Right cardiac atrium (tissue), 5 donors: ENCODE results near the gene ZNF747. TPM values are rescaled to one million over a fixed set of nuclear protein-coding genes. Genes with fewer than 3 reads are reported as not detected.
A peak's percentile ranks its signal among the peaks of the same experiment; 100 is the strongest.

Source experiments
- ATAC-seq, 2 donors: fragments of 200-7000 bp; cut with Tn5 transposase; one replicate each; pipeline versions ENCODE4 v1.8.0 to v1.9.1; 2020; ENCODE audit warnings: moderate library complexity in 2 of 2, mild to moderate bottlenecking in 1 of 2
- DNase-seq, 3 donors: peaks; one replicate each; pipeline ENCODE4 v3.0.0-alpha.2; 2020
- H3K27ac ChIP-seq: one replicate; pipeline ENCODE4 v1.5.1; 2013; ENCODE audit warnings: mild to moderate bottlenecking, low read length, control low read depth, moderate library complexity
- H3K27me3 ChIP-seq: one replicate; pipeline ENCODE4 v1.6.1; 2013; ENCODE audit not compliant: control insufficient read depth, insufficient read depth
- H3K4me1 ChIP-seq: one replicate; pipeline ENCODE4 v1.6.1; 2013; ENCODE audit warnings: low read length; ENCODE audit not compliant: control insufficient read depth, insufficient read depth
- H3K4me3 ChIP-seq: one replicate; pipeline ENCODE4 v1.5.1; 2013; ENCODE audit warnings: low read length, control low read depth
- H3K9me3 ChIP-seq: one replicate; pipeline ENCODE4 v1.6.1; 2013; ENCODE audit warnings: low read length; ENCODE audit not compliant: control insufficient read depth
- WGBS: extraction: QIAGEN DNeasy Blood & Tissue Kit; methylation state at CpG from one replicate; pipeline ENCODE4 v1.1.7; 2013; 5-methylcytosine and 5-hydroxymethylcytosine counted together
- intact Hi-C, 4 donors: fragments of 100-400 bp; cut with DNase I; formaldehyde crosslinking; loops; one replicate each; pipeline versions ENCODE4 v1.11.0 to v1.14.0; 2022 to 2023
- polyA plus RNA-seq: library from polyadenylated mRNA; stranded (reverse); fragments of 200-250 nt; gene quantifications from one replicate; pipeline ENCODE4 v1.2.3, GENCODE V29; 2013
- total RNA-seq, 4 donors: library from RNA; stranded (reverse); fragmentation: NEBNext Ultra II Directional; extraction: Animal tissue kit (Norgen Biotek cat#: 25700); gene quantifications; one replicate each; pipeline ENCODE4 v1.2.1, GENCODE V29; 2021
- donor health status: healthy with polysubstance abuse.
- donor health status: DM: no; HTN: yes; CAD: no.
- donor health status: DM: no; HTN: no; CAD: no.
- donor health status: DM: no; HTN: yes; CAD: no; lungs with severe emphysema.
- donor health status: DM: yes; HTN: yes; CAD: no.

Gene ZNF747
- total and polyA plus RNA-seq, 5 donors, result 9.1 to 14.6 (median 11.5) TPM

DNA sequence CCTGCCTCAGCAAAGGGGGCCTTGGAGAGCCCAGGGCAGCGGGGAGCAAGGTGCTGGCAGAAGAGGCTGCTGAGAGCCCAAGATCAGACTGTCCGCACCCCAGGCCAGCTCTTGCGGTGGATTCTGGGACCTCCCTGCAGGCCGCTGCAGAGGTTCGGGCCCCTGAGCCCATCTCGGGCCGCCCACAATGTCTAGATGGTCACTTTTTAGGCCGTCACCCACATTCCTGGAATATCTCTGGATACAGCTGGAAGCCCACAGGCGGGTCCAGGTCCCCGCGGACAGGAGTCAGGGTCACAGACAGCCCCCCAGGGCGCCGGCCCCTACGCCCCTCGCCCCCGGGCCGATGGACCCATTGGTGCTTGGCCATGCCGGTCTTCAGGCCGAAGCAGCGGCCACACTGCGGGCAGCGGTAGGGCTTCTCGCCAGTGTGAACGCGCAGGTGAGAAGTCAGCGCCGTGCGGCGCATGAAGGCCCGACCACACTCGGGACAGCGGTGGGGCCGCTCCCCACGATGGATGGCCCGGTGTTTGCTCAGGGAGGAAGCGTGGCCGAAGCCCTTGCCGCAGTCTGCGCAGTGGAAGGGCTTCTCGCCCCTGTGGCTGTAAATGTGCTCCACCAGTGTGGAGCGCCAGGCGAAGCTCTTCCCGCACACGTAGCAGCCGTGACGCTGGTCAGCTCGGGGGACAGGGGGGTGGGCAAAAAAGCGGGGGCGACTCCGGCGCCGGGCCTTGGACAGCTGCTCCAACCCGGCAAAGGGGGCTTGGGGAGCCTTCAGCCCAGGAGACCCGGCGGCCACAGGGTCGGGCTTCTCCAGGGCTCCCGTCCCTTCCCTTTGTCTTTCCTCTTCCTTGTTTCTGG lies 2.1 kb downstream of the ZNF747 start:
- no peaks in the 10 kb centered on the region for H3K27me3 ChIP-seq
- 92% methylated on average over 57 of the region's 57 CpGs for WGBS
- H3K9me3 ChIP-seq, result no peaks in the 10 kb centered on the region
- H3K4me3 ChIP-seq, result no peak overlapping the region
- H3K4me1 ChIP-seq, result peaks cover 4% of the 10 kb centered on the region
- intact Hi-C loops, result loop anchor here in 2 of 4 donors (10.0 kb wide), 2 partner anchors 52 to 88 kb away; partner anchors contain the start of genes SEPHS2 (in 1 of the 2) and ZNF785 (in 1 of the 2)
- no peak for DNase-seq
- no peak overlapping the region for H3K27ac ChIP-seq
- ATAC-seq, result no peak

DNA sequence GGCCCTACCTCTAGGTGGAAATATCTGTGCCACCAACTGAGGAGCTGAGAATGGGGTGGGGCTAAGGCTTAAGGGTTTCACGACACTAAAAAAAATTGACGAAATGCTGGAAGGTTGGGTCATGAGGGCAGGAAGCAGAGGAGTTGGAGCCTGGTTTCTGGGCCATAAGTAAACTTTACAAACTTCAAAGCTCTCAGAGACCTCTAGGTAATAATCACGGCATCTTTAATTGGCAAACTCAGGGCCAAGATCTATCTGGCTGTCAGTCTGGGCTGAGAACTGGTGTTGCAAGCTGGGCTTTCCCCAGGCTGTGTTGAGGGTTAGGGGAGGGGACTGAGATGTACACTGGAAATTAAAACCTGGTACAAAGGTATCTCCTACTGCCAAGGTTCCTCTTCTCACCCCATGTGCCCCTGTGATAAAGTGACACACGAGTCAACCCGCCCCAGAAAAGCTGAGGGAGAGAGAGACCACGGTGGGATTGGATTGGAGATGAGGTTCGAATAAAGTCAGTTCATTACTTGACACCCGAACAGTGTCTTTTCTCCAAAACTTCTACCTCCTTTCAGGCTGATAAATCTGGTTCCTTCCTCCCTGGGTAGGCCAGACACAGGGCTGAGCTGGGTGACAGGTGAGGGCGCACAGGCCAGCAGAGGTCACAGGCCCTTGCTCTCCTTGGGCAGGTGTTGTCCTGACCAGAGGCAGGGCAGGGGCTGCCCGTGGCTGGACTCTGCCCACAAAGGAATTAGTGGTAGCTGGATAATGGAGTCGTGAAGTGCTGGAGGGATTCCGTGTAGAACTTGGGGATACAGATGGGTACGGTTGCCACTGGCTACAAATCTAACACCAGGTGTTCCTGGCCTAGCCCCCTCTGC lies 4.3 kb downstream of the ZNF747 start:
- Histone ChIP-seq H3K4me1 (peaks cover 4% of the 10 kb centered on the region), H3K9me3 (no peaks in the 10 kb centered on the region), H3K27ac (no peak overlapping the region), H3K27me3 (no peaks in the 10 kb centered on the region), H3K4me3 (no peak overlapping the region)
- intact Hi-C loops, result loop anchor here in 2 of 4 donors (10.0 kb wide), 2 partner anchors 54 to 86 kb away; partner anchors contain the start of genes SEPHS2 (in 1 of the 2) and ZNF785 (in 1 of the 2)
- DNase-seq (no peak), ATAC-seq (no peak)
- WGBS, result 85% methylated on average over 13 of the region's 13 CpGs

- Histone ChIP-seq H3K27ac (no peak overlapping the region), H3K27me3 (no peaks in the 10 kb centered on the region), H3K4me3 (no peak overlapping the region), H3K9me3 (no peaks in the 10 kb centered on the region), H3K4me1 (peaks cover 2% of the 10 kb centered on the region)
- DNase-seq (no peak), ATAC-seq (no peak)
- WGBS, result 72% methylated on average over 4 of the region's 4 CpGs
- intact Hi-C loops, result loop anchor here in 1 of 4 donors (10.0 kb wide), 1 partner anchor 84 kb away; the partner anchor contains the start of gene SEPHS2
These were observed 5.7 kb downstream of the ZNF747 start for GRCh38 chr16:30528799-30529457.

DNA sequence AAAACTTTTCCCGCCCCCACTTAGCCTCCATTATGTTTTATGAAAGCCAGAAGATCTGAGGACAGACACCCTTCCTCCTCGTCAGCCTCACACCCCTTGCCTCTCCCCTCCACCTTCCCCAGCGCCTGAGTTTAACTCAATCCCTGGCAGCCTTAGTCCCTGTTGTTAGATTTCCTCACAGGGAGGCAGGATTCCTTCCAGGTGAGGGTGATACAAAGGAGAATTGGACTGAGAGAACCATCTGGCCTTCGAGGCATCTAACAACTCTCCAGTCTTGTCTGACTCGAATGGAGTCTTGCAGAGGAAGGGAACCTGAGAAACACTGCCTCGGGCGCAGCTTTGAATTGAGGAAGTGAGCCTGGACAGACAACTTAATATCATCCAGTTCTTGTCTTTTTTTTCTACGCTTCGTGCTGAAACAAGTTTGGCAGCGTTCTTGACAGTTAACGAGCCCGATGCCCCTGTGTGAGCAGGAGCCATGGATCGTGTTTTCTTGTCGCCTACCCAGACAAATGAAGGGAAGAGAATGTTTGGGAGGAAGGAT lies 7.0 kb downstream of the ZNF747 start:
- intact Hi-C loops, result loop anchor here in 1 of 4 donors (10.0 kb wide), 1 partner anchor 83 kb away; the partner anchor contains the start of gene SEPHS2
- Histone ChIP-seq H3K4me1 (no peaks in the 10 kb centered on the region), H3K27me3 (no peaks in the 10 kb centered on the region), H3K9me3 (no peaks in the 10 kb centered on the region), H3K27ac (peak overlapping the region; percentile 75), H3K4me3 (no peak overlapping the region)
- DNase-seq (no peak), ATAC-seq (no peak)
- WGBS, result 14% methylated on average over 14 of the region's 14 CpGs

GRCh38 chr16:30526823-30527634 lies 7.6 kb downstream of the ZNF747 start:
- under 1% methylated on average over 78 of the region's 79 CpGs for WGBS
- intact Hi-C loops, result loop anchor here in 1 of 4 donors (10.0 kb wide), 1 partner anchor 82 kb away; the partner anchor contains the start of gene SEPHS2
- H3K4me3 ChIP-seq, result peak overlapping the region; percentile 87
- peaks cover 2% of the 10 kb centered on the region for H3K4me1 ChIP-seq
- ATAC-seq (peak; percentile 95 to 96), DNase-seq (peak; percentile 99 to 100 (median 100))
- H3K27me3 ChIP-seq, result no peaks in the 10 kb centered on the region
- no peaks in the 10 kb centered on the region for H3K9me3 ChIP-seq
- H3K27ac ChIP-seq, result peak overlapping the region; percentile 99

DNA sequence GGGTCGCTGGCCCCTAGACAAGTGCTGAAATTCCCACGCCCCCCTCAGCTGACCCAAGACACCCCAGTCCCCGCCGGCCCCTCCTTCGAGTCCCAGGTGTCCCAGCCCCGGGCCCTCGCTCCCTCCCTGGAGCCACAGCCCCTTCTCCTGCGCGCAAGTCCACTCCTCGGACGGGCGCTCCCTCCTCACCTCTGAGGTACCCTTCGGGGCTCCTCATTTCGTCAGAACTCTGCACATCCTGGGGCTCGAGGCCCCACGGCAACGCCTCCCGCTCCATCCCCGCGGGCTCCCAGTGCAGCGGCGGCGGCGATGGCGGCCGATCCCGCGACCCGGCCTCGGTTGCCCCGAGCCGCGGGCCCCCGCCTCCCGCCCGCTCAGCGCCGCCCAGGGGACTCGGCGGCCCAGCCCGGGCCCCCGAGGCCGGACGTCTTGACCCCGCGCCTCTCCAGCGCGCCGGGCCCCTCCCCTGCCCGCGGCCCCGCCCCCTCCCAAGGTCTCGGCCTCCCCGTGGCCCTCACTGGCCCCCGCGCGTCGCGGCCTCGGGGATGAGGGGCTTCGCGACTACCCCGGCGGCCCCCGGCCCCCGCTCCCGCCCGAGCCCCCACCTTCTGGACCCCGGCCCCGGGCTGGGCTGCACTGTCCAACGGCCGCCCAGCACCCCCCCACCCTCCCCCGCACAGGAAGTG lies 8.4 kb downstream of the ZNF747 start, which contains the start of gene ZNF768:
TSS of gene ZNF768 (minus strand) at position 430 of the 686 bp plus-strand sequence. CDS start at position 277, 153 bp downstream.
- intact Hi-C loops, result loop anchor here in 1 of 4 donors (10.0 kb wide), 1 partner anchor 81 kb away; the partner anchor contains the start of gene SEPHS2
- peak; percentile 52 to 60 for ATAC-seq
- WGBS, result under 1% methylated on average over 73 of the region's 73 CpGs
- Histone ChIP-seq H3K9me3 (no peaks in the 10 kb centered on the region), H3K4me1 (peaks cover 2% of the 10 kb centered on the region), H3K27ac (peak within 1 kb of the TSS; percentile 99), H3K27me3 (no peaks in the 10 kb centered on the region), H3K4me3 (peak within 1 kb of the TSS; percentile 87)
- peak in 2 of 3 donors; percentile 50 to 85 for DNase-seq

GRCh38 chr16:30525844-30526136 lies 8.9 kb downstream of the ZNF747 start:
- DNase-seq, result no peak
- 58% methylated on average over 4 of the region's 4 CpGs for WGBS
- H3K4me1 ChIP-seq, result peaks cover 2% of the 10 kb centered on the region
- peak overlapping the region; percentile 87 for H3K4me3 ChIP-seq
- no peak for ATAC-seq
- intact Hi-C loops, result loop anchor here in 1 of 4 donors (10.0 kb wide), 1 partner anchor 81 kb away; the partner anchor contains the start of gene SEPHS2
- H3K27ac ChIP-seq, result peak overlapping the region; percentile 80
- H3K9me3 ChIP-seq, result no peaks in the 10 kb centered on the region
- H3K27me3 ChIP-seq, result no peaks in the 10 kb centered on the region

- Histone ChIP-seq H3K4me3 (no peak overlapping the region), H3K27me3 (no peaks in the 10 kb centered on the region), H3K4me1 (peaks cover 2% of the 10 kb centered on the region), H3K27ac (no peak overlapping the region), H3K9me3 (no peaks in the 10 kb centered on the region)
- intact Hi-C loops, result loop anchor here in 1 of 4 donors (10.0 kb wide), 1 partner anchor 80 kb away; the partner anchor contains the start of gene SEPHS2
- ATAC-seq, result no peak
- WGBS, result 95% methylated on average over 60 of the region's 60 CpGs
- peak in 2 of 3 donors; percentile 34 to 60 for DNase-seq
These were observed 9.8 kb downstream of the ZNF747 start for GRCh38 chr16:30524575-30525568.
